ENCODE results near the gene NRF1.

The NRF1 gene

GRCh38 chr7:129757991-129758390, 146.5 kb downstream of the NRF1 start:
- TF ChIP-seq, protein P1, sequence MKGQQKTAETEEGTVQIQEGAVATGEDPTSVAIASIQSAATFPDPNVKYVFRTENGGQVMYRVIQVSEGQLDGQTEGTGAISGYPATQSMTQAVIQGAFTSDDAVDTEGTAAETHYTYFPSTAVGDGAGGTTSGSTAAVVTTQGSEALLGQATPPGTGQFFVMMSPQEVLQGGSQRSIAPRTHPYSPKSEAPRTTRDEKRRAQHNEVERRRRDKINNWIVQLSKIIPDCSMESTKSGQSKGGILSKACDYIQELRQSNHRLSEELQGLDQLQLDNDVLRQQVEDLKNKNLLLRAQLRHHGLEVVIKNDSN (IDR thresholded peaks at IDR 0.05), result no peak
- TF ChIP-seq, protein P2, sequence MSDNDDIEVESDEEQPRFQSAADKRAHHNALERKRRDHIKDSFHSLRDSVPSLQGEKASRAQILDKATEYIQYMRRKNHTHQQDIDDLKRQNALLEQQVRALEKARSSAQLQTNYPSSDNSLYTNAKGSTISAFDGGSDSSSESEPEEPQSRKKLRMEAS (IDR thresholded peaks at IDR 0.05), result no peak
- TF ChIP-seq RAD21 (IDR thresholded peaks at IDR 0.05; ENCODE audit: low read depth) (no peak), ZBTB7A (IDR thresholded peaks at IDR 0.05; ENCODE audit: low read depth) (no peak), EGR1 (IDR thresholded peaks at IDR 0.05) (no peak), YY1 (IDR thresholded peaks at IDR 0.05; ENCODE audit: low read depth) (no peak), NFIC (IDR thresholded peaks at IDR 0.05) (no peak), FOXM1 (IDR thresholded peaks at IDR 0.05; ENCODE audit: borderline replicate concordance, low read depth) (no peak), CEBPB (IDR thresholded peaks at IDR 0.05) (no peak), TAF1 (IDR thresholded peaks at IDR 0.05; ENCODE audit: low read depth) (no peak), CREB1 (IDR thresholded peaks at IDR 0.05; ENCODE audit: low read depth) (no peak), EP300 (IDR thresholded peaks at IDR 0.05; ENCODE audit: borderline replicate concordance) (no peak), TEAD4 (IDR thresholded peaks at IDR 0.05) (no peak), TCF12 (IDR thresholded peaks at IDR 0.05; ENCODE audit: low read depth) (no peak)
- TF ChIP-seq, protein P3, sequence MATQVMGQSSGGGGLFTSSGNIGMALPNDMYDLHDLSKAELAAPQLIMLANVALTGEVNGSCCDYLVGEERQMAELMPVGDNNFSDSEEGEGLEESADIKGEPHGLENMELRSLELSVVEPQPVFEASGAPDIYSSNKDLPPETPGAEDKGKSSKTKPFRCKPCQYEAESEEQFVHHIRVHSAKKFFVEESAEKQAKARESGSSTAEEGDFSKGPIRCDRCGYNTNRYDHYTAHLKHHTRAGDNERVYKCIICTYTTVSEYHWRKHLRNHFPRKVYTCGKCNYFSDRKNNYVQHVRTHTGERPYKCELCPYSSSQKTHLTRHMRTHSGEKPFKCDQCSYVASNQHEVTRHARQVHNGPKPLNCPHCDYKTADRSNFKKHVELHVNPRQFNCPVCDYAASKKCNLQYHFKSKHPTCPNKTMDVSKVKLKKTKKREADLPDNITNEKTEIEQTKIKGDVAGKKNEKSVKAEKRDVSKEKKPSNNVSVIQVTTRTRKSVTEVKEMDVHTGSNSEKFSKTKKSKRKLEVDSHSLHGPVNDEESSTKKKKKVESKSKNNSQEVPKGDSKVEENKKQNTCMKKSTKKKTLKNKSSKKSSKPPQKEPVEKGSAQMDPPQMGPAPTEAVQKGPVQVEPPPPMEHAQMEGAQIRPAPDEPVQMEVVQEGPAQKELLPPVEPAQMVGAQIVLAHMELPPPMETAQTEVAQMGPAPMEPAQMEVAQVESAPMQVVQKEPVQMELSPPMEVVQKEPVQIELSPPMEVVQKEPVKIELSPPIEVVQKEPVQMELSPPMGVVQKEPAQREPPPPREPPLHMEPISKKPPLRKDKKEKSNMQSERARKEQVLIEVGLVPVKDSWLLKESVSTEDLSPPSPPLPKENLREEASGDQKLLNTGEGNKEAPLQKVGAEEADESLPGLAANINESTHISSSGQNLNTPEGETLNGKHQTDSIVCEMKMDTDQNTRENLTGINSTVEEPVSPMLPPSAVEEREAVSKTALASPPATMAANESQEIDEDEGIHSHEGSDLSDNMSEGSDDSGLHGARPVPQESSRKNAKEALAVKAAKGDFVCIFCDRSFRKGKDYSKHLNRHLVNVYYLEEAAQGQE (IDR thresholded peaks at IDR 0.05; ENCODE audit: low read depth), result no peak

- no peak for TF ChIP-seq CREB1 (IDR thresholded peaks at IDR 0.05; ENCODE audit: low read depth)
- no peak for TF ChIP-seq YY1 (IDR thresholded peaks at IDR 0.05; ENCODE audit: low read depth)
- TF ChIP-seq, protein P1 (IDR thresholded peaks at IDR 0.05), result no peak
- TF ChIP-seq EGR1 (IDR thresholded peaks at IDR 0.05), result no peak
- TF ChIP-seq RAD21 (IDR thresholded peaks at IDR 0.05; ENCODE audit: low read depth), result no peak
- TF ChIP-seq, protein P3 (IDR thresholded peaks at IDR 0.05; ENCODE audit: low read depth), result no peak
- no peak for TF ChIP-seq TAF1 (IDR thresholded peaks at IDR 0.05; ENCODE audit: low read depth)
- TF ChIP-seq TEAD4 (IDR thresholded peaks at IDR 0.05), result no peak
- no peak for TF ChIP-seq FOXM1 (IDR thresholded peaks at IDR 0.05; ENCODE audit: borderline replicate concordance, low read depth)
- no peak for TF ChIP-seq ZBTB7A (IDR thresholded peaks at IDR 0.05; ENCODE audit: low read depth)
- no peak for TF ChIP-seq TCF12 (IDR thresholded peaks at IDR 0.05; ENCODE audit: low read depth)
- no peak for TF ChIP-seq NFIC (IDR thresholded peaks at IDR 0.05)
- TF ChIP-seq, protein P2 (IDR thresholded peaks at IDR 0.05), result no peak
- TF ChIP-seq CEBPB (IDR thresholded peaks at IDR 0.05), result no peak
- no peak for TF ChIP-seq EP300 (IDR thresholded peaks at IDR 0.05; ENCODE audit: borderline replicate concordance)
Observed at GRCh38 chr7:129762387-129762969, 151.0 kb downstream of the NRF1 start.

GRCh38 chr7:129764247-129765084, 152.9 kb downstream of the NRF1 start:
- TF ChIP-seq EGR1 (IDR thresholded peaks at IDR 0.05) (no peak), CREB1 (IDR thresholded peaks at IDR 0.05; ENCODE audit: low read depth) (no peak), TCF12 (IDR thresholded peaks at IDR 0.05; ENCODE audit: low read depth) (no peak), RAD21 (IDR thresholded peaks at IDR 0.05; ENCODE audit: low read depth) (no peak), EP300 (IDR thresholded peaks at IDR 0.05; ENCODE audit: borderline replicate concordance) (no peak), YY1 (IDR thresholded peaks at IDR 0.05; ENCODE audit: low read depth) (no peak), NFIC (IDR thresholded peaks at IDR 0.05) (no peak)
- TF ChIP-seq, protein P2 (IDR thresholded peaks at IDR 0.05), result no peak

DNA sequence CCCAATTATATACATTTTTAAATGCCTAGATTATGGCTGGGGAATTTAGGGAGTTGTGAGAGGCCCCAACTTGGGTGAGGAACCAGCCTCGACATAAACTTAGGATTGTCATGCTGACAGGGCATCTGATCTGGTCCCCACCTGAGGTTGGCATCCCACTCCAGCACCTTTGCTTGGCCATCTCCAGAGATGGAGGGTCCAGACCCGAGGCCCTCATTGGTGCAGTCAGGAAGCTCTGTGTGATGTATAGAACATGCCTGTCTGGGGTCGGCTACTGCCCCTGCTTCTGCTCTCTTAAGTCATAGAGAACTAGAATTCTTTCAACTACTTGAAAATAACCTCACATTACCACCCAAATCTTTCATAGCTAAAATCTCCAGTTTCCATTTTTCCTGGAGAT, 153.8 kb downstream of the NRF1 start:
- TF ChIP-seq CREB1 (IDR thresholded peaks at IDR 0.05; ENCODE audit: low read depth) (no peak), YY1 (IDR thresholded peaks at IDR 0.05; ENCODE audit: low read depth) (no peak), FOXM1 (IDR thresholded peaks at IDR 0.05; ENCODE audit: borderline replicate concordance, low read depth) (no peak), CEBPB (IDR thresholded peaks at IDR 0.05) (no peak), RAD21 (IDR thresholded peaks at IDR 0.05; ENCODE audit: low read depth) (no peak)

All from Ishikawa (cell line).